OCI-LY1 (cell line): ENCODE results near the gene VAV3.

Source experiments
- EZH2 ChIP-seq: fragments of 200-600 bp; sonication (generic), shearing (Covaris generic); IDR thresholded peaks from 2 replicates; pipeline ENCODE4 v1.8.0; 2017; ENCODE audit warnings: borderline replicate concordance, mixed run types, mild to moderate bottlenecking, antibody characterized with exemption, low read length, moderate library complexity, mixed read lengths
- TF ChIP-seq, protein P1 (sequence below): fragments of 200-600 bp; sonication (generic), shearing (Covaris generic); IDR thresholded peaks from 2 replicates; pipeline ENCODE4 v1.5.1; 2017; ENCODE audit warnings: mild to moderate bottlenecking, antibody characterized with exemption, low read length, moderate library complexity, mixed read lengths

DNA sequence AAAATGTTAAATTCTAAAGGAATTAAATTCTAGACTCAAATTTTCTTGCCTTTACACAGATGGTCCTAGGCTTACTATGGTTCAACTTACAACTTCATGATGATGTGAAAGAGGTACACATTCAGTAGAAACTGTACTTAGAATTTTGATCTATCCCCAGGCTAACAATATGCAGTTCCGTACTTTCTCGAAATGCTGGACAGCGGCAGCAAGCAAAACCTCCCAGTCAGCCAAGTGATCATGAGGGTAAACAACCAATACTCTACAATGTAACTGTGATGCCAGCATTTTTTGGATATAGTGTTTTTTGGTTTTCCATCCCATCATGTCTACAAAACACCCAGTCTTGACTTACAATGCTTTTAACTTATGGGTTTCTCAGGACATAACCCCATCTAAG is 25.7 kb downstream of the VAV3 start:
- TF ChIP-seq, protein P1, sequence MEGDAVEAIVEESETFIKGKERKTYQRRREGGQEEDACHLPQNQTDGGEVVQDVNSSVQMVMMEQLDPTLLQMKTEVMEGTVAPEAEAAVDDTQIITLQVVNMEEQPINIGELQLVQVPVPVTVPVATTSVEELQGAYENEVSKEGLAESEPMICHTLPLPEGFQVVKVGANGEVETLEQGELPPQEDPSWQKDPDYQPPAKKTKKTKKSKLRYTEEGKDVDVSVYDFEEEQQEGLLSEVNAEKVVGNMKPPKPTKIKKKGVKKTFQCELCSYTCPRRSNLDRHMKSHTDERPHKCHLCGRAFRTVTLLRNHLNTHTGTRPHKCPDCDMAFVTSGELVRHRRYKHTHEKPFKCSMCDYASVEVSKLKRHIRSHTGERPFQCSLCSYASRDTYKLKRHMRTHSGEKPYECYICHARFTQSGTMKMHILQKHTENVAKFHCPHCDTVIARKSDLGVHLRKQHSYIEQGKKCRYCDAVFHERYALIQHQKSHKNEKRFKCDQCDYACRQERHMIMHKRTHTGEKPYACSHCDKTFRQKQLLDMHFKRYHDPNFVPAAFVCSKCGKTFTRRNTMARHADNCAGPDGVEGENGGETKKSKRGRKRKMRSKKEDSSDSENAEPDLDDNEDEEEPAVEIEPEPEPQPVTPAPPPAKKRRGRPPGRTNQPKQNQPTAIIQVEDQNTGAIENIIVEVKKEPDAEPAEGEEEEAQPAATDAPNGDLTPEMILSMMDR = no peak
- no peak for TF ChIP-seq EZH2
